Erythroblast (primary cell): ENCODE data around the gene MARCHF9.

Experiments
- DNase-seq, 2 experiments: peaks; one replicate each; lab custom pipeline; 2025; lab: John Stamatoyannopoulos, UW
- GATA1 ChIP-seq: IDR thresholded peaks from 2 replicates; pipeline ENCODE4 v1.6.1; 2011; ENCODE audit warnings: low read depth, mild to moderate bottlenecking, control low read depth, low read length, moderate library complexity
- POLR2A ChIP-seq: IDR thresholded peaks from 2 replicates; pipeline ENCODE4 v1.6.1; 2011; ENCODE audit warnings: mild to moderate bottlenecking, low read length

The MARCHF9 gene

GRCh38 chr12:57730336-57731067 lies 24.4 kb upstream of the MARCHF9 start:
- TF ChIP-seq GATA1: no peak
- no peak for TF ChIP-seq POLR2A
- no peak for DNase-seq

- TF ChIP-seq GATA1: no peak
- no peak for TF ChIP-seq POLR2A
- no peak for DNase-seq
Measured at GRCh38 chr12:57731411-57732080, 23.4 kb upstream of the MARCHF9 start.

GRCh38 chr12:57732270-57732669 lies 22.6 kb upstream of the MARCHF9 start:
- no peak for TF ChIP-seq POLR2A
- TF ChIP-seq GATA1: no peak
- no peak for DNase-seq

- DNase-seq: no peak
- TF ChIP-seq GATA1 (no peak), POLR2A (no peak)
Measured at GRCh38 chr12:57732726-57733593, 21.9 kb upstream of the MARCHF9 start.

GRCh38 chr12:57733928-57734327 lies 21.0 kb upstream of the MARCHF9 start:
- no peak for DNase-seq
- TF ChIP-seq GATA1: no peak
- no peak for TF ChIP-seq POLR2A

- TF ChIP-seq GATA1 (no peak), POLR2A (no peak)
- no peak for DNase-seq
Measured at GRCh38 chr12:57734591-57734990, 20.3 kb upstream of the MARCHF9 start.

- no peak for TF ChIP-seq GATA1
- no peak for TF ChIP-seq POLR2A
- DNase-seq: no peak
Measured at GRCh38 chr12:57735198-57735855, 19.6 kb upstream of the MARCHF9 start.

GRCh38 chr12:57735952-57736740 lies 18.8 kb upstream of the MARCHF9 start:
- DNase-seq: no peak
- TF ChIP-seq GATA1 (no peak), POLR2A (no peak)

GRCh38 chr12:57736741-57737466 lies 18.0 kb upstream of the MARCHF9 start:
- DNase-seq: no peak
- no peak for TF ChIP-seq POLR2A
- TF ChIP-seq GATA1: no peak

- DNase-seq: no peak
Measured at GRCh38 chr12:57737467-57738460, 17.1 kb upstream of the MARCHF9 start.

More at GRCh38 chr12:57737467-57738460, 17.1 kb upstream of the MARCHF9 start:
- TF ChIP-seq POLR2A (no peak), GATA1 (no peak)
